RWPE2 (cell line): ENCODE results near the gene RBM46.
A peak's percentile ranks its signal among the peaks of the same experiment; 100 is the strongest.

ENCODE experiments used
- ATAC-seq: fragments of 200-7000 bp; cut with Tn5 transposase; 3 replicates; pipeline ENCODE4 v1.9.1; 2021; ENCODE audit warnings: low read depth
- DNase-seq: peaks from one replicate; pipeline ENCODE4 v3.0.0-alpha.2; 2020; ENCODE audit warnings: low spot score
- H3K27ac ChIP-seq: fragments of 450-650 bp; 2 replicates; pipeline ENCODE4 v1.5.1; 2017; ENCODE audit warnings: mild to moderate bottlenecking; ENCODE audit not compliant: poor library complexity, severe bottlenecking
- H3K27me3 ChIP-seq: fragments of 250-450 bp; sonication (Bioruptor Pico); 2 replicates; pipeline ENCODE4 v1.5.1; 2021; ENCODE audit warnings: mild to moderate bottlenecking, moderate library complexity; ENCODE audit not compliant: insufficient read depth, poor library complexity, severe bottlenecking
- H3K36me3 ChIP-seq: fragments of 250-450 bp; sonication (Bioruptor Pico); 2 replicates; pipeline ENCODE4 v1.5.1; 2020; ENCODE audit warnings: low read depth, mild to moderate bottlenecking, moderate library complexity
- H3K4me1 ChIP-seq: fragments of 250-450 bp; sonication (Bioruptor Pico); 2 replicates; pipeline ENCODE4 v1.5.1; 2021; ENCODE audit warnings: mild to moderate bottlenecking, moderate library complexity; ENCODE audit not compliant: insufficient read depth, poor library complexity, severe bottlenecking
- H3K4me3 ChIP-seq: fragments of 250-450 bp; sonication (Bioruptor Pico); 2 replicates; pipeline ENCODE4 v1.5.1; 2021; ENCODE audit warnings: mild to moderate bottlenecking, moderate library complexity; ENCODE audit not compliant: severe bottlenecking
- H3K9me3 ChIP-seq: fragments of 250-450 bp; sonication (Bioruptor Pico); 2 replicates; pipeline ENCODE4 v1.5.1; 2021; ENCODE audit warnings: mild to moderate bottlenecking, moderate library complexity; ENCODE audit not compliant: severe bottlenecking
- TF ChIP-seq, protein P1 (sequence below): fragments of 450-650 bp; IDR thresholded peaks from one replicate; pipeline ENCODE4 v1.5.1; 2017; ENCODE audit warnings: mild to moderate bottlenecking, moderate library complexity; ENCODE audit not compliant: poor library complexity, severe bottlenecking

Gene RBM46

DNA sequence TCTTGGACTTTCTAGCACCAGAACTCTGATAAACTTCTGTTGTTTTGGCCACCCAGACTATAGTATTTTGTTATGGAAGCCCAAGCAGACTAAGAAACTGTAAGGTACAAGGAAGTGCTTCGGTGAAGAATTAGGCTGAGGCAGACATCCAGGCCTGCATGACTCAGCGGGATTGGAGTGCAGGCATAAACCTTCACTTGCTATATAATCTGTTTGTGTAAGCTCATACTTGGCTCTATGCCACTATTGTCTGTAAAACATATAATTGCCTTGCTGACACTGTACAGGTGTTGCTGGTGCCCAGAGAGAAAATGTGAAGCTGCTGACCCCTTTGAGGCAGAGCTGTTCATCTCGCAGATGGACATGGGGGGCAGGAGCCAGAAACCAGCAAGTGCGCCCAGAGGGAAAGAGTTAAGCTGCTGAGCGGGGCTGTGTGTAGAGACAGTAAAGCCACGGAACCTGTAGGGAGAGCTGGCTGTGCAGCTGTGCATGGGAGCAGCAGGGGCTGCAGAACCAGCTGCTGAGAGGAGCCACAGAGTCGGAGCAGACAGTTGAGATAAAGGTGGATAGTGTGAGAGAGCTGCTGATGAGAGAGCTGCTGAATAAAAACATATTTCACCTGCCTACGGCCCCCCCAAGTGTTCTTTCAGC is 96.2 kb downstream of the RBM46 start:
- H3K27me3 ChIP-seq = no peaks in the 10 kb centered on the region
- H3K36me3 ChIP-seq = no peaks in the 10 kb centered on the region
- ATAC-seq = peak; percentile 40; the same call in 1 of the 3 replicates
- no peaks in the 10 kb centered on the region for H3K4me1 ChIP-seq
- no peak for DNase-seq
- TF ChIP-seq, protein P1, sequence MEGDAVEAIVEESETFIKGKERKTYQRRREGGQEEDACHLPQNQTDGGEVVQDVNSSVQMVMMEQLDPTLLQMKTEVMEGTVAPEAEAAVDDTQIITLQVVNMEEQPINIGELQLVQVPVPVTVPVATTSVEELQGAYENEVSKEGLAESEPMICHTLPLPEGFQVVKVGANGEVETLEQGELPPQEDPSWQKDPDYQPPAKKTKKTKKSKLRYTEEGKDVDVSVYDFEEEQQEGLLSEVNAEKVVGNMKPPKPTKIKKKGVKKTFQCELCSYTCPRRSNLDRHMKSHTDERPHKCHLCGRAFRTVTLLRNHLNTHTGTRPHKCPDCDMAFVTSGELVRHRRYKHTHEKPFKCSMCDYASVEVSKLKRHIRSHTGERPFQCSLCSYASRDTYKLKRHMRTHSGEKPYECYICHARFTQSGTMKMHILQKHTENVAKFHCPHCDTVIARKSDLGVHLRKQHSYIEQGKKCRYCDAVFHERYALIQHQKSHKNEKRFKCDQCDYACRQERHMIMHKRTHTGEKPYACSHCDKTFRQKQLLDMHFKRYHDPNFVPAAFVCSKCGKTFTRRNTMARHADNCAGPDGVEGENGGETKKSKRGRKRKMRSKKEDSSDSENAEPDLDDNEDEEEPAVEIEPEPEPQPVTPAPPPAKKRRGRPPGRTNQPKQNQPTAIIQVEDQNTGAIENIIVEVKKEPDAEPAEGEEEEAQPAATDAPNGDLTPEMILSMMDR = no peak
- H3K4me3 ChIP-seq = no peak overlapping the region
- H3K27ac ChIP-seq = no peak overlapping the region
- H3K9me3 ChIP-seq = no peaks in the 10 kb centered on the region
